IMR-90 (cell line): ENCODE measurements around the gene LSM7. TPM values are rescaled to one million over a fixed set of nuclear protein-coding genes. Genes with fewer than 3 reads are reported as not detected.

Source experiments
- ATAC-seq: fragments of 200-7000 bp; cut with Tn5 transposase; 2 replicates; pipeline ENCODE4 v1.9.1; 2020; ENCODE audit warnings: low read depth, mild to moderate bottlenecking, moderate library complexity
- BruUV-seq: library from RNA; stranded (reverse); fragments of 400-500 nt; replicated peaks from 2 replicates; lab custom pipeline; 2021; lab: Mats Ljungman, UMichigan
- CTCF ChIA-PET: fragments of 300-600 bp; formaldehyde crosslinking; extraction: SDS; loops from one replicate; lab custom pipeline; 2021; ENCODE audit warnings: antibody characterized with exemption; lab: Yijun Ruan, JAX
- POLR2A ChIA-PET: fragments of 300-600 bp; sonication (Branson Sonifier 250); formaldehyde crosslinking; loops from one replicate; lab custom pipeline; 2022; ENCODE audit warnings: antibody characterized with exemption; ENCODE audit not compliant: unreplicated experiment; lab: Charles Lee
- DNase-seq: peaks from one replicate; pipeline ENCODE4 v3.0.0; 2013
- H2AFZ ChIP-seq: replicated peaks from 2 replicates; pipeline ENCODE3; 2013; ENCODE audit warnings: low read length, mild to moderate bottlenecking; ENCODE audit not compliant: poor library complexity
- H2AK5ac ChIP-seq: 2 replicates; pipeline ENCODE4 v1.6.1; 2013; ENCODE audit warnings: low read depth, low read length, inconsistent platforms
- H2AK9ac ChIP-seq: replicated peaks from 2 replicates; pipeline ENCODE3; 2013; ENCODE audit warnings: mild to moderate bottlenecking, low read depth, low read length, moderate library complexity; ENCODE audit not compliant: poor library complexity
- H2BK120ac ChIP-seq: 2 replicates; pipeline ENCODE4 v1.6.1; 2013; ENCODE audit warnings: low read depth, low read length, inconsistent platforms
- H2BK15ac ChIP-seq: 3 replicates; pipeline ENCODE4 v1.6.1; 2013; ENCODE audit warnings: low read depth, low read length, inconsistent platforms
- H2BK20ac ChIP-seq: 2 replicates; pipeline ENCODE4 v1.6.1; 2013; ENCODE audit warnings: low read depth, mild to moderate bottlenecking, inconsistent platforms, low read length, moderate library complexity
- H2BK5ac ChIP-seq: 2 replicates; pipeline ENCODE4 v1.6.1; 2013; ENCODE audit warnings: mild to moderate bottlenecking, low read depth, low read length, inconsistent platforms; ENCODE audit not compliant: poor library complexity, severe bottlenecking
- H3K14ac ChIP-seq: replicated peaks from 2 replicates; pipeline ENCODE4 v1.6.1; 2013; ENCODE audit warnings: low read depth, low read length, inconsistent platforms
- H3K18ac ChIP-seq: 2 replicates; pipeline ENCODE4 v1.6.1; 2013; ENCODE audit warnings: low read depth, low read length, control low read depth
- H3K23ac ChIP-seq: 2 replicates; pipeline ENCODE4 v1.6.1; 2013; ENCODE audit warnings: low read depth, low read length, inconsistent platforms
- H3K27ac ChIP-seq: 2 replicates; pipeline ENCODE4 v1.5.1; 2013; ENCODE audit warnings: mild to moderate bottlenecking, control low read depth, low read length; ENCODE audit not compliant: insufficient read depth
- H3K27me3 ChIP-seq: 2 replicates; pipeline ENCODE4 v1.6.1; 2013; ENCODE audit warnings: low read length; ENCODE audit not compliant: control insufficient read depth, insufficient read depth
- H3K36me3 ChIP-seq: 2 replicates; pipeline ENCODE4 v1.6.1; 2013; ENCODE audit warnings: low read length, mixed read lengths; ENCODE audit not compliant: control insufficient read depth, insufficient read depth
- H3K4ac ChIP-seq: 2 replicates; pipeline ENCODE4 v1.6.1; 2013; ENCODE audit warnings: low read depth, low read length, inconsistent platforms
- H3K4me1 ChIP-seq: 2 replicates; pipeline ENCODE4 v1.6.1; 2013; ENCODE audit warnings: low read length, mixed read lengths; ENCODE audit not compliant: control insufficient read depth, insufficient read depth
- H3K4me2 ChIP-seq: 2 replicates; pipeline ENCODE4 v1.6.1; 2013; ENCODE audit warnings: low read depth, mild to moderate bottlenecking, control low read depth, low read length, moderate library complexity
- H3K4me3 ChIP-seq: 2 replicates; pipeline ENCODE4 v1.5.1; 2013; ENCODE audit warnings: low read depth, mild to moderate bottlenecking, control low read depth, low read length, moderate library complexity; ENCODE audit not compliant: insufficient read depth
- H3K56ac ChIP-seq: 2 replicates; pipeline ENCODE4 v1.6.1; 2013; ENCODE audit warnings: low read length, inconsistent platforms; ENCODE audit not compliant: insufficient read depth; ENCODE audit errors: extremely low read depth
- H3K79me1 ChIP-seq, 2 experiments: 2 replicates each; pipeline ENCODE4 v1.6.1; 2013; ENCODE audit warnings: low read length in 2 of 2, inconsistent platforms in 1 of 2, low read depth in 1 of 2
- H3K9ac ChIP-seq: 2 replicates; pipeline ENCODE4 v1.6.1; 2013; ENCODE audit warnings: low read depth, low read length, control low read depth
- H3K9me1 ChIP-seq: 2 replicates; pipeline ENCODE4 v1.6.1; 2013; ENCODE audit warnings: low read length, inconsistent platforms; ENCODE audit not compliant: insufficient read depth
- H3K9me3 ChIP-seq: 2 replicates; pipeline ENCODE4 v1.6.1; 2013; ENCODE audit warnings: low read length; ENCODE audit not compliant: control insufficient read depth, insufficient read depth
- H4K20me1 ChIP-seq: 2 replicates; pipeline ENCODE4 v1.6.1; 2013; ENCODE audit warnings: low read length, inconsistent platforms; ENCODE audit not compliant: insufficient read depth
- H4K5ac ChIP-seq: 2 replicates; pipeline ENCODE4 v1.6.1; 2013; ENCODE audit warnings: mild to moderate bottlenecking, low read depth, low read length, control low read depth
- H4K8ac ChIP-seq, 2 experiments: 2 replicates each; pipeline ENCODE4 v1.6.1; 2013; ENCODE audit warnings: low read depth in 2 of 2, low read length in 2 of 2, control low read depth in 1 of 2, inconsistent platforms in 1 of 2
- H4K91ac ChIP-seq: 2 replicates; pipeline ENCODE4 v1.6.1; 2013; ENCODE audit warnings: low read depth, low read length, inconsistent platforms; ENCODE audit not compliant: insufficient read depth
- BHLHE40 ChIP-seq: fragments of 150-350 bp; IDR thresholded peaks from 2 replicates; pipeline ENCODE4 v1.6.1; 2016; ENCODE audit warnings: mild to moderate bottlenecking, low read depth, low read length
- CEBPB ChIP-seq: IDR thresholded peaks from 2 replicates; pipeline ENCODE4 v1.6.1; 2012; ENCODE audit warnings: low read depth, low read length, improper control_type of control experiment
- CHD1 ChIP-seq: IDR thresholded peaks from 2 replicates; pipeline ENCODE4 v1.6.1; 2012; ENCODE audit warnings: low read depth, low read length, improper control_type of control experiment
- FOS ChIP-seq: fragments of 150-350 bp; IDR thresholded peaks from 2 replicates; pipeline ENCODE4 v1.6.1; 2016; ENCODE audit warnings: low read depth, low read length
- MAFK ChIP-seq: IDR thresholded peaks from 2 replicates; pipeline ENCODE4 v1.6.1; 2012; ENCODE audit warnings: low read depth, low read length, improper control_type of control experiment
- MAZ ChIP-seq: IDR thresholded peaks from 2 replicates; pipeline ENCODE4 v1.6.1; 2012; ENCODE audit warnings: low read depth, mild to moderate bottlenecking, low read length, improper control_type of control experiment, moderate library complexity, borderline replicate concordance
- MXI1 ChIP-seq: IDR thresholded peaks from 2 replicates; pipeline ENCODE4 v1.6.1; 2012; ENCODE audit warnings: low read depth, mild to moderate bottlenecking, low read length, moderate library complexity, borderline replicate concordance
- NFE2L2 ChIP-seq: fragments of 150-350 bp; IDR thresholded peaks from 2 replicates; pipeline ENCODE4 v1.6.1; 2016; ENCODE audit warnings: low read depth, mild to moderate bottlenecking, low read length
- POLR2A ChIP-seq: IDR thresholded peaks from 2 replicates; pipeline ENCODE4 v1.6.1; 2012; ENCODE audit warnings: mild to moderate bottlenecking, low read depth, low read length
- RAD21 ChIP-seq: IDR thresholded peaks from 2 replicates; pipeline ENCODE4 v1.6.1; 2012; ENCODE audit warnings: low read length, improper control_type of control experiment
- RCOR1 ChIP-seq: IDR thresholded peaks from 2 replicates; pipeline ENCODE4 v1.6.1; 2012; ENCODE audit warnings: mild to moderate bottlenecking, low read length, improper control_type of control experiment; ENCODE audit not compliant: insufficient replicate concordance
- RFX5 ChIP-seq: IDR thresholded peaks from 2 replicates; pipeline ENCODE4 v1.8.0; 2012; ENCODE audit warnings: low read depth, mild to moderate bottlenecking, low read length, moderate library complexity
- SMC3 ChIP-seq: fragments of 150-350 bp; IDR thresholded peaks from 2 replicates; pipeline ENCODE4 v1.6.1; 2016; ENCODE audit warnings: low read depth, mild to moderate bottlenecking, antibody characterized with exemption, low read length, moderate library complexity
- WGBS, 2 experiments: methylation state at CpG; one replicate each; pipeline versions ENCODE4 v1.1.5 to v1.1.7; 2013; ENCODE audit warnings: missing lambda C conversion rate in 2 of 2; ENCODE audit not compliant: insufficient read length in 1 of 2; ENCODE audit errors: extremely low coverage in 2 of 2; 5-methylcytosine and 5-hydroxymethylcytosine counted together
- dilution Hi-C: fragments of 300-500 bp; cut with HindIII; formaldehyde crosslinking; loops from one replicate; pipeline ENCODE4 v1.14.3; 2018; ENCODE audit warnings: low sequenced_read_pairs; ENCODE audit not compliant: unreplicated experiment
- in situ Hi-C: fragments of 300-500 bp; cut with MboI; formaldehyde crosslinking; loops from 3 replicates; pipeline ENCODE4 v1.14.3; 2019; ENCODE audit warnings: low sequenced_read_pairs, inconsistent platforms, mixed read lengths
- intact Hi-C: fragments of 100-400 bp; cut with micrococcal nuclease; formaldehyde crosslinking; loops from 2 replicates; pipeline ENCODE4 v1.10.0; 2022
- polyA plus RNA-seq, 3 experiments: library from polyadenylated mRNA; depleted of rRNA; stranded (reverse); fragments of >200 nt; gene quantifications; 2 replicates each; pipeline ENCODE4 v1.2.3, GENCODE V29; 2012; ENCODE audit warnings: low replicate concordance in 1 of 3
- total RNA-seq: library from RNA; depleted of rRNA; stranded (reverse); fragments of >200 nt; gene quantifications from 2 replicates; pipeline ENCODE4 v1.2.3, GENCODE V29; 2012
- TF ChIP-seq, protein P1 (sequence below): fragments of 150-350 bp; IDR thresholded peaks from 2 replicates; pipeline ENCODE4 v1.6.1; 2017; ENCODE audit warnings: mild to moderate bottlenecking, antibody characterized with exemption, low read length, low read depth
- TF ChIP-seq, protein P2 (sequence below): conservative IDR thresholded peaks from 2 replicates; pipeline ENCODE4 v1.5.1; 2012; ENCODE audit warnings: mild to moderate bottlenecking, low read depth, low read length, improper control_type of control experiment
- TF ChIP-seq, protein P3 (sequence below): fragments of 150-350 bp; IDR thresholded peaks from 2 replicates; pipeline ENCODE4 v1.6.1; 2016; ENCODE audit warnings: low read depth, mild to moderate bottlenecking, low read length, moderate library complexity, borderline replicate concordance

The LSM7 gene
- total and polyA plus RNA-seq, 2 of the 4 experiments (the other 2 are of a cell fraction) = 145 to 708 TPM

DNA sequence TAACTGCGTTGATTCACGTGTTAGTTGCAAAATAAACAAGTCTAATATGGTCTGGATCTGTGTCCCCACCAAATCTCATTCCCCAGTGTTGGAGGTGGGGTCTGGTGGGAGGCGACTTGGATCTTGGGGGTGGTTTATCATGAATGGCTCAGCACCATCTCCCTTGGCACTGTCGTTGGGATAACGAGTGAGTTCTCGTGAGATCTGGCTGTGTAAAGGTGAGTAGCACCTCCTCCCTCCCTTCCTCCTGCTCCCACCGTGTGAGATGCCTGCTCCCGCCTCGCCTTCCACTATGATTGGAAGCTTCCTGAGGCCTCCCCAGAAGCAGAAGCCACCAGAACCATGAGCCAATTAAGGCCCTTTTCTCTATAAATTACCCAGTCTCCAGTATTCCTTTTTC lies 51.2 kb downstream of the LSM7 start:
- Histone ChIP-seq H2BK15ac (no peak overlapping the region), H3K27ac (no peak overlapping the region), H3K36me3 (peaks cover 26% of the 10 kb centered on the region), H2AK9ac (no peak overlapping the region), H3K9me3 (no peaks in the 10 kb centered on the region), H3K4ac (no peak overlapping the region), H3K4me1 (peaks cover 16% of the 10 kb centered on the region), H3K4me3 (no peak overlapping the region), H3K56ac (no peak overlapping the region), H2AK5ac (no peak overlapping the region), H3K27me3 (no peaks in the 10 kb centered on the region), H4K5ac (no peak overlapping the region), H3K14ac (no peak overlapping the region), H2AFZ (no peak overlapping the region), H3K23ac (no peak overlapping the region), H4K91ac (no peak overlapping the region), H3K4me2 (no peak overlapping the region), H3K18ac (no peak overlapping the region), H2BK20ac (no peak overlapping the region), H4K8ac (no peak overlapping the region), H2BK120ac (no peak overlapping the region), H3K9me1 (no peaks in the 10 kb centered on the region), H3K79me1 (peaks cover 7 to 39% of the 10 kb centered on the region in 2 experiments), H3K9ac (no peak overlapping the region), H2BK5ac (no peak overlapping the region), H4K20me1 (peaks cover 50% of the 10 kb centered on the region)
- no peak for TF ChIP-seq POLR2A
- TF ChIP-seq CHD1 = no peak
- TF ChIP-seq CEBPB = no peak
- TF ChIP-seq, protein P1, sequence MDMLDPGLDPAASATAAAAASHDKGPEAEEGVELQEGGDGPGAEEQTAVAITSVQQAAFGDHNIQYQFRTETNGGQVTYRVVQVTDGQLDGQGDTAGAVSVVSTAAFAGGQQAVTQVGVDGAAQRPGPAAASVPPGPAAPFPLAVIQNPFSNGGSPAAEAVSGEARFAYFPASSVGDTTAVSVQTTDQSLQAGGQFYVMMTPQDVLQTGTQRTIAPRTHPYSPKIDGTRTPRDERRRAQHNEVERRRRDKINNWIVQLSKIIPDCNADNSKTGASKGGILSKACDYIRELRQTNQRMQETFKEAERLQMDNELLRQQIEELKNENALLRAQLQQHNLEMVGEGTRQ = no peak
- no peak for TF ChIP-seq RAD21
- TF ChIP-seq MAFK = no peak
- no peak for TF ChIP-seq RFX5
- TF ChIP-seq, protein P2, sequence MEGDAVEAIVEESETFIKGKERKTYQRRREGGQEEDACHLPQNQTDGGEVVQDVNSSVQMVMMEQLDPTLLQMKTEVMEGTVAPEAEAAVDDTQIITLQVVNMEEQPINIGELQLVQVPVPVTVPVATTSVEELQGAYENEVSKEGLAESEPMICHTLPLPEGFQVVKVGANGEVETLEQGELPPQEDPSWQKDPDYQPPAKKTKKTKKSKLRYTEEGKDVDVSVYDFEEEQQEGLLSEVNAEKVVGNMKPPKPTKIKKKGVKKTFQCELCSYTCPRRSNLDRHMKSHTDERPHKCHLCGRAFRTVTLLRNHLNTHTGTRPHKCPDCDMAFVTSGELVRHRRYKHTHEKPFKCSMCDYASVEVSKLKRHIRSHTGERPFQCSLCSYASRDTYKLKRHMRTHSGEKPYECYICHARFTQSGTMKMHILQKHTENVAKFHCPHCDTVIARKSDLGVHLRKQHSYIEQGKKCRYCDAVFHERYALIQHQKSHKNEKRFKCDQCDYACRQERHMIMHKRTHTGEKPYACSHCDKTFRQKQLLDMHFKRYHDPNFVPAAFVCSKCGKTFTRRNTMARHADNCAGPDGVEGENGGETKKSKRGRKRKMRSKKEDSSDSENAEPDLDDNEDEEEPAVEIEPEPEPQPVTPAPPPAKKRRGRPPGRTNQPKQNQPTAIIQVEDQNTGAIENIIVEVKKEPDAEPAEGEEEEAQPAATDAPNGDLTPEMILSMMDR = no peak
- TF ChIP-seq MXI1 = no peak
- TF ChIP-seq MAZ = no peak
- no peak for TF ChIP-seq FOS
- no peak for TF ChIP-seq SMC3
- TF ChIP-seq, protein P3, sequence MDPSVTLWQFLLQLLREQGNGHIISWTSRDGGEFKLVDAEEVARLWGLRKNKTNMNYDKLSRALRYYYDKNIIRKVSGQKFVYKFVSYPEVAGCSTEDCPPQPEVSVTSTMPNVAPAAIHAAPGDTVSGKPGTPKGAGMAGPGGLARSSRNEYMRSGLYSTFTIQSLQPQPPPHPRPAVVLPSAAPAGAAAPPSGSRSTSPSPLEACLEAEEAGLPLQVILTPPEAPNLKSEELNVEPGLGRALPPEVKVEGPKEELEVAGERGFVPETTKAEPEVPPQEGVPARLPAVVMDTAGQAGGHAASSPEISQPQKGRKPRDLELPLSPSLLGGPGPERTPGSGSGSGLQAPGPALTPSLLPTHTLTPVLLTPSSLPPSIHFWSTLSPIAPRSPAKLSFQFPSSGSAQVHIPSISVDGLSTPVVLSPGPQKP = no peak
- no peak for TF ChIP-seq RCOR1
- no peak for TF ChIP-seq BHLHE40
- no peak for TF ChIP-seq NFE2L2
- in situ Hi-C loops (loop anchor here (10.0 kb wide), 1 partner anchor 338 kb away; no protein-coding TSS in a partner anchor), intact Hi-C loops (no loop called here), dilution Hi-C loops (no loop called here)
- WGBS, 2 experiments = 100% methylated on average over 2 of the region's 9 CpGs; no CpG with 5 or more reads in 1 of the 2 experiments
- POLR2A ChIA-PET = no interaction called here
- DNase-seq (no peak), ATAC-seq (no peak)
- CTCF ChIA-PET = interaction anchor here (0.6 kb wide), 1 partner anchor 315 kb away, joined by 3 read pairs; no protein-coding TSS in a partner anchor
- no TSS peak for BruUV-seq
